OCI-LY3 (cell line): Measurements from ENCODE around the gene GLT1D1.

Source experiments
- CTCF ChIP-seq: fragments of 200-600, 300-600 bp; sonication (generic); IDR thresholded peaks from 2 replicates; pipeline ENCODE4 v1.5.1; 2014; ENCODE audit warnings: antibody characterized with exemption, low read length, low read depth
- EZH2phosphoT487 ChIP-seq: fragments of 200-600 bp; shearing (Covaris generic); IDR thresholded peaks from 2 replicates; pipeline ENCODE4 v1.6.1; 2018; ENCODE audit warnings: antibody characterized with exemption, mixed run types, low read depth

GRCh38 chr12:128933039-128933438, 79.8 kb downstream of the GLT1D1 start:
- TF ChIP-seq CTCF (no peak), EZH2phosphoT487 (no peak)
